Measurements from ENCODE around the gene PRKN.

PRKN gene

DNA sequence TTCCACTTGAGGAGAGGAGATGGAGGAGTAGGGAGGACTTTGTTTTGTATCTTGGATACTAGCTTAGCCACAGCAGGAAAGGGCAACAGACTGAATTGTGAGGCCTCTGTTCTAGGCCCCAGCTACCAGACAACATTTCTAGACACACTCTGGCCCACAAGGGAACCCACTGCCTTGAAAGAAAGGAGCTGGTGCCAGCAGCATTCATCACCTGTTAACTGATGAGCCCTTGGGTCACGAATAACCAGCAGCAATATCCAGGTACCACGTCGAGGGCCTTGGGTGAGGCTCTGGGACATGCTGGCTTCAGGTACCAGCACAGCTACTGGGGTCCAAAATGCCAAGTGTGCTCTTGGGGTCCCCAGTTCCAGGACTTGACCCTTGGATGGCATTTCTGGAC, 165.5 kb downstream of the PRKN start:
- H3K27ac ChIP-seq, result no peak overlapping the region
- TF ChIP-seq, protein P1, sequence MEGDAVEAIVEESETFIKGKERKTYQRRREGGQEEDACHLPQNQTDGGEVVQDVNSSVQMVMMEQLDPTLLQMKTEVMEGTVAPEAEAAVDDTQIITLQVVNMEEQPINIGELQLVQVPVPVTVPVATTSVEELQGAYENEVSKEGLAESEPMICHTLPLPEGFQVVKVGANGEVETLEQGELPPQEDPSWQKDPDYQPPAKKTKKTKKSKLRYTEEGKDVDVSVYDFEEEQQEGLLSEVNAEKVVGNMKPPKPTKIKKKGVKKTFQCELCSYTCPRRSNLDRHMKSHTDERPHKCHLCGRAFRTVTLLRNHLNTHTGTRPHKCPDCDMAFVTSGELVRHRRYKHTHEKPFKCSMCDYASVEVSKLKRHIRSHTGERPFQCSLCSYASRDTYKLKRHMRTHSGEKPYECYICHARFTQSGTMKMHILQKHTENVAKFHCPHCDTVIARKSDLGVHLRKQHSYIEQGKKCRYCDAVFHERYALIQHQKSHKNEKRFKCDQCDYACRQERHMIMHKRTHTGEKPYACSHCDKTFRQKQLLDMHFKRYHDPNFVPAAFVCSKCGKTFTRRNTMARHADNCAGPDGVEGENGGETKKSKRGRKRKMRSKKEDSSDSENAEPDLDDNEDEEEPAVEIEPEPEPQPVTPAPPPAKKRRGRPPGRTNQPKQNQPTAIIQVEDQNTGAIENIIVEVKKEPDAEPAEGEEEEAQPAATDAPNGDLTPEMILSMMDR (IDR thresholded peaks at IDR 0.05), result no peak
- TF ChIP-seq ZFX (IDR thresholded peaks at IDR 0.05; ENCODE audit: borderline replicate concordance), result no peak

DNA sequence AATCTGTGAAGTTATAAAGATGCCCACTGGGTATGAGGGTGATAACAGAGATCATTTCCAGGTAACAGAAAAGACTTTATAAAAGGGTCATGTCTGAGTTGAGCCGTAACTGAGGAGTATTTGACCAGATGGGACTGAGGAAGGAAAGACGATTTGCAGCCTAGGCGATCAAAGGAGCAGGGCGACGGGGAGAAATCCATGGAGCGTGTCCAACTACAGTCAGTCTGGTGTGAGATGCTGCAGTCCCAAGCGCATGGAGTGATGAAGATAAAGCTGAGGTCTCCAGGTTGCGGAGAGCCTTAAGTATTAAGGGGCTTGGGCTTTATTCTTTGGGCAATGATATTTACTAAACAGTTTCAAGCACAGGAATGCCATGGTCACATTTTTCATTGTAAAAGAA, 166.7 kb downstream of the PRKN start:
- H3K27ac ChIP-seq, result no peak overlapping the region
- TF ChIP-seq ZFX (IDR thresholded peaks at IDR 0.05; ENCODE audit: borderline replicate concordance), result no peak
- TF ChIP-seq, protein P1 (IDR thresholded peaks at IDR 0.05), result no peak

DNA sequence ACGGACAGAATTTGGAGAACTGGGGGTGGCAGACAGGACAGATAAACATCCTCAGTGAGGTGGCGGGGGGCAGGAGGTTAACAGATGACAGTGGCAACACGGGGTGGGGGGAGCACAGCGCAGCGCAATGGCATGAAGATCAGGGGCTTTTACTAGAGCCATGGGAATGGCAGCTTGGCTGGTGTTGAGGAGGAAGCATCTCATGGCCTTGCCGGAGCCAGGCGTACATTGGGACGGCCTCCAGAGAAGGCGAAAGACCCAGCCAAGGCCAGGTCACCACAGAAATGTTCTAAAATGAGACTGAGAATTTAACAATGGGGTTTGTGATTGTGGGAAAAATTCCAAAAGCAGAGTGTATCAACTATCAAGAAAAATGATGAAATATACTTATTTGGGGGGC, 173.0 kb downstream of the PRKN start:
- no peak for TF ChIP-seq ZFX (IDR thresholded peaks at IDR 0.05; ENCODE audit: borderline replicate concordance)
- TF ChIP-seq, protein P1 (IDR thresholded peaks at IDR 0.05), result no peak

DNA sequence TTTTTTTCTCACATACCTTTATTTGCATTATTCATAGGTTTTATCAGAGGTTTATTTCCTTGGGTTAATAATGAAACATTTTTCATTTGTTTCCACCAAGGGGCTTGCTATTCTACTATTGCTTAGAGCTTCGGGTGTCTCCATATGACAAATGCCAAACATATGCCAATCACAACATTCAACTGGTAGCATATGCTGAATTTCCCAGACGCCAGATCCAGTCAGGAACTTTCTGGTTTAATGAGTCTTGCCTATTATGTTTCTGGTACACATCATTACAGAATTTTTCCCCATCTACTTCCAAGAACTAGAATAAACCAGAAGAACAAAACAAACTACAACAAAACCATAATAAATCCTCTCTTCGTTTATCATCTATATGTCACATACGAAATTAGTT, 180.7 kb downstream of the PRKN start:
- TF ChIP-seq, protein P1 (IDR thresholded peaks at IDR 0.05), result no peak
- no peak for TF ChIP-seq ZFX (IDR thresholded peaks at IDR 0.05; ENCODE audit: borderline replicate concordance)

More for the DNA sequence above, 173.0 kb downstream of the PRKN start:
- H3K27ac ChIP-seq, result no peak overlapping the region

DNA sequence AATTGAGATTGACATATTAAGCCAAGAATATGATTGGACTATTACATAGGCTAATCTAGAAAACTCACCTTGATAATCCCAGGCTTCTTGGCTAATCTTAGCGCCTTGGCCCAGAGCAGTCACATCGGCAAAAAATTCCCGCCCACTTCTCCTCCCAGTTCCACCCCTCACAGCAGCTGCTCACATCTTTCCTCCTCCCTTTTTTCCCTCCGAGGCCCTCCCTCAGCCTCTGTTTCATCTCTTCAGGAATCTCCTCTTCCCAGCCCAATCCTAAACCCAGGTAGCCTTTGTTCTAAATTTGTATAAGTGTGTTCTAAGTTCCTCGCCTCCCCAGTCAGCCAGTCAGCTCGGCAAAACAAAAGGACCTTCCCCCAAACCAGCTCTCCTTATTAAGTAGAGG, 184.3 kb downstream of the PRKN start:
- TF ChIP-seq ZFX (IDR thresholded peaks at IDR 0.05; ENCODE audit: borderline replicate concordance), result no peak
- TF ChIP-seq, protein P1 (IDR thresholded peaks at IDR 0.05), result no peak
- no peak overlapping the region for H3K27ac ChIP-seq

More for the DNA sequence above, 180.7 kb downstream of the PRKN start:
- H3K27ac ChIP-seq, result no peak overlapping the region

DNA sequence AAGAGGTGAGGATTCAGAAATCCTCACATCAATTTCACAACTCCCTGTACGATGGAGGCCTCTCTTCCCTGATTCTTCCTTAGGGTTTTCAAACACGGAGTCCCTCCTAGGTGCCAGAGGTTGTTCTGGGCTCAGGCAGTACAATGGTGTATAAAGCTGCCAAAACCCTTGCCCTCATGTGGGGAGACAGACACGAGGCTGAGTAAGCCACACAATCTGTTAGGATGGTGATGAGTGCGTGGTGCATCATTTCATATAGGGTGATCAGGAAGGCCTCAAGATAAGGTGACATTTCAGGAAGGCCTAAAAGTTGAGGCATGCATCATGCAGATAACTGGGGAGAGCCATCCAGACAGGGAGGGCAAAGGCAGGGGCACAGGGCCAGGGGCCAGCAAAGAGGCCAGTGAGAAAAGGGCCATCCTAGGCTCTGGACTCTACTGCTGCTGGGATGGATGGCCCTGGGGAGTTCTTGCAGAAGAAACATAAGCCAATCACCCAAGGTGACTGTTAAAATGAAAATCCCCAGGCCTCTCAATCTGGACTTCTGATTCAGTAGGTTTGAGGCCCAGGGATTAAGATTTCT, 186.5 kb downstream of the PRKN start:
- no peak for TF ChIP-seq ZFX (IDR thresholded peaks at IDR 0.05; ENCODE audit: borderline replicate concordance)
- TF ChIP-seq, protein P1 (IDR thresholded peaks at IDR 0.05), result no peak
- H3K27ac ChIP-seq, result no peak overlapping the region

DNA sequence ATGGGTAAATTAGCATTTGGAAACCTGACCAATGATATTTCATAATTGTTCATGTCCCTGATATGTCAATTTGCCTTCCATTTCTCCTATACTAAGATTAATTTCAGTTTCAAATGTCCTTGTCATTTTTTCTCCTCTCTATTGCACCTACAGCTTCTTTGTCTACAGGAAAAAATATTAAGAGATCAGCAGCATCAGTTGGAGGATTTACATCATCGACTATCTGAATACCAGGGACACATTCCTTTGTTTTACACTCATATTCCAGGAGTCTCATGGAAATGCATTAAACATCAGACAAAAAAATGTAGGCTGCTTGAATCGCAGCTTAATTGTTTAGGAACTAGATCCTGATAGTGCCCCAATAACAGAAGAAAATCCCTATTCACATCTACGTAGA, 188.2 kb downstream of the PRKN start:
- TF ChIP-seq, protein P1 (IDR thresholded peaks at IDR 0.05), result no peak

More for the DNA sequence above, 188.2 kb downstream of the PRKN start:
- no peak overlapping the region for H3K27ac ChIP-seq

Measured in 22Rv1 (cell line).